H9 (cell line): Measurements from ENCODE around the gene B3GALNT2. TPM values are rescaled to one million over a fixed set of nuclear protein-coding genes. Genes with fewer than 3 reads are reported as not detected.

Experiments
- DNase-seq: peaks from one replicate; pipeline ENCODE4 v3.0.0-alpha.2; 2017
- H2AFZ ChIP-seq: one replicate; pipeline ENCODE4 v1.6.1; 2013; ENCODE audit warnings: mild to moderate bottlenecking, low read length, control low read depth, moderate library complexity
- H2AK5ac ChIP-seq: 2 replicates; pipeline ENCODE4 v1.6.1; 2013; ENCODE audit warnings: low read length, control low read depth, mixed read lengths; ENCODE audit not compliant: insufficient read length
- H2BK120ac ChIP-seq: one replicate; pipeline ENCODE4 v1.6.1; 2013; ENCODE audit warnings: low read depth, mild to moderate bottlenecking, low read length, control low read depth, inconsistent platforms; ENCODE audit not compliant: poor library complexity, severe bottlenecking
- H2BK12ac ChIP-seq: 2 replicates; pipeline ENCODE4 v1.6.1; 2013; ENCODE audit warnings: low read length, control low read depth, mixed read lengths, low read depth; ENCODE audit not compliant: insufficient read length
- H2BK15ac ChIP-seq: 2 replicates; pipeline ENCODE4 v1.6.1; 2013; ENCODE audit warnings: low read depth, low read length, control low read depth
- H2BK20ac ChIP-seq: one replicate; pipeline ENCODE4 v1.6.1; 2013; ENCODE audit warnings: low read depth, mild to moderate bottlenecking, low read length, control low read depth, inconsistent platforms; ENCODE audit not compliant: poor library complexity, severe bottlenecking
- H2BK5ac ChIP-seq: 2 replicates; pipeline ENCODE4 v1.6.1; 2013; ENCODE audit warnings: low read length, control low read depth, mixed read lengths; ENCODE audit not compliant: insufficient read length
- H3K14ac ChIP-seq: 2 replicates; pipeline ENCODE4 v1.6.1; 2013; ENCODE audit warnings: low read length, control low read depth; ENCODE audit not compliant: insufficient read depth
- H3K18ac ChIP-seq: 2 replicates; pipeline ENCODE4 v1.6.1; 2013; ENCODE audit warnings: low read depth, mild to moderate bottlenecking, mixed read lengths, low read length, control low read depth; ENCODE audit not compliant: insufficient read length
- H3K23ac ChIP-seq: 2 replicates; pipeline ENCODE4 v1.6.1; 2013; ENCODE audit warnings: low read length, control low read depth, mixed read lengths, low read depth; ENCODE audit not compliant: insufficient read length
- H3K23me2 ChIP-seq: 2 replicates; pipeline ENCODE4 v1.6.1; 2013; ENCODE audit warnings: low read depth, mild to moderate bottlenecking, mixed read lengths, low read length, control low read depth; ENCODE audit not compliant: insufficient read length, poor library complexity, severe bottlenecking
- H3K27ac ChIP-seq: 2 replicates; pipeline ENCODE4 v1.5.1; 2013; ENCODE audit warnings: low read length, control low read depth, mixed read lengths, low read depth; ENCODE audit not compliant: insufficient read length
- H3K27me3 ChIP-seq: 2 replicates; pipeline ENCODE4 v1.6.1; 2013; ENCODE audit warnings: low read length, control low read depth, inconsistent platforms; ENCODE audit not compliant: insufficient read depth
- H3K4ac ChIP-seq: 2 replicates; pipeline ENCODE4 v1.6.1; 2013; ENCODE audit warnings: low read depth, mild to moderate bottlenecking, control low read depth, inconsistent platforms, low read length, moderate library complexity
- H3K4me1 ChIP-seq: 2 replicates; pipeline ENCODE4 v1.6.1; 2013; ENCODE audit warnings: low read length, control low read depth, inconsistent platforms; ENCODE audit not compliant: insufficient read depth
- H3K4me2 ChIP-seq: 2 replicates; pipeline ENCODE4 v1.6.1; 2013; ENCODE audit warnings: low read length, control low read depth, mixed read lengths; ENCODE audit not compliant: insufficient read length, insufficient read depth
- H3K56ac ChIP-seq: 2 replicates; pipeline ENCODE4 v1.6.1; 2013; ENCODE audit warnings: low read depth, mild to moderate bottlenecking, mixed read lengths, low read length, control low read depth; ENCODE audit not compliant: insufficient read length
- H3K79me1 ChIP-seq: 2 replicates; pipeline ENCODE4 v1.6.1; 2013; ENCODE audit warnings: low read depth, mild to moderate bottlenecking, moderate library complexity, low read length, control low read depth, inconsistent platforms; ENCODE audit not compliant: insufficient read depth, poor library complexity, severe bottlenecking
- H3K79me2 ChIP-seq: 2 replicates; pipeline ENCODE4 v1.6.1; 2013; ENCODE audit warnings: low read length, control low read depth, inconsistent platforms; ENCODE audit not compliant: insufficient read depth
- H3K9ac ChIP-seq: 2 replicates; pipeline ENCODE4 v1.6.1; 2013; ENCODE audit warnings: low read length, control low read depth, mixed read lengths; ENCODE audit not compliant: insufficient read length; ENCODE audit errors: extremely low read depth
- H3K9me3 ChIP-seq: one replicate; pipeline ENCODE4 v1.6.1; 2013; ENCODE audit warnings: low read depth, low read length, inconsistent platforms; ENCODE audit not compliant: control insufficient read depth
- H3T11ph ChIP-seq: one replicate; pipeline ENCODE4 v1.6.1; 2013; ENCODE audit warnings: mild to moderate bottlenecking, low read length, control low read depth, inconsistent platforms
- H4K20me1 ChIP-seq: one replicate; pipeline ENCODE4 v1.6.1; 2013; ENCODE audit not compliant: control insufficient read depth, insufficient read length, insufficient read depth
- H4K5ac ChIP-seq: 2 replicates; pipeline ENCODE4 v1.6.1; 2013; ENCODE audit warnings: low read depth, mild to moderate bottlenecking, mixed read lengths, low read length, control low read depth; ENCODE audit not compliant: insufficient read length
- H4K8ac ChIP-seq: replicated peaks from 2 replicates; pipeline ENCODE4 v1.6.1; 2013; ENCODE audit warnings: low read length, control low read depth, mixed read lengths, low read depth; ENCODE audit not compliant: insufficient read length
- H4K91ac ChIP-seq: 2 replicates; pipeline ENCODE4 v1.6.1; 2013; ENCODE audit warnings: low read depth, mild to moderate bottlenecking, moderate library complexity, mixed read lengths, low read length, control low read depth; ENCODE audit not compliant: insufficient read length
- H3K27ac Mint-ChIP-seq, 3 experiments: 2 replicates in 2 of 3; 3 replicates in 1 of 3; pipeline ENCODE4 v1.8.0; 2020 to 2021; ENCODE audit warnings: mixed read lengths in 3 of 3, mild to moderate bottlenecking in 1 of 3, moderate library complexity in 1 of 3
- H3K27me3 Mint-ChIP-seq: 2 replicates; pipeline ENCODE4 v1.8.0; 2021; ENCODE audit warnings: low read depth, mild to moderate bottlenecking, moderate library complexity, mixed read lengths
- H3K36me3 Mint-ChIP-seq, 3 experiments: 2 replicates in 2 of 3; 3 replicates in 1 of 3; pipeline ENCODE4 v1.8.0; 2020 to 2021; ENCODE audit warnings: low read depth in 3 of 3, mixed read lengths in 3 of 3; ENCODE audit not compliant: insufficient read depth in 1 of 3
- H3K4me1 Mint-ChIP-seq, 2 experiments: 2 replicates each; pipeline ENCODE4 v1.8.0; 2020; ENCODE audit warnings: mixed read lengths in 2 of 2
- H3K4me3 Mint-ChIP-seq, 2 experiments: 2 replicates in 1 of 2; 3 replicates in 1 of 2; pipeline ENCODE4 v1.8.0; 2020 to 2021; ENCODE audit warnings: mild to moderate bottlenecking in 2 of 2, mixed read lengths in 2 of 2, moderate library complexity in 1 of 2
- H3K9me3 Mint-ChIP-seq, 2 experiments: 2 replicates in 1 of 2; 3 replicates in 1 of 2; pipeline ENCODE4 v1.8.0; 2020; ENCODE audit warnings: mild to moderate bottlenecking in 2 of 2, mixed read lengths in 2 of 2, moderate library complexity in 1 of 2
- CTCF ChIP-seq: fragments of 200-600 bp; sonication (generic); conservative IDR thresholded peaks from 3 replicates; pipeline ENCODE4 v1.8.0; 2021; ENCODE audit warnings: antibody characterized with exemption, mild to moderate bottlenecking
- WGBS: extraction: QIAGEN DNeasy Blood & Tissue Kit; methylation state at CpG from one replicate; pipeline ENCODE4 v1.1.7; 2013; ENCODE audit warnings: missing lambda C conversion rate, low lambda C conversion rate, mixed read lengths; ENCODE audit not compliant: insufficient read length; ENCODE audit errors: extremely low coverage; 5-methylcytosine and 5-hydroxymethylcytosine counted together
- total RNA-seq: library from RNA; stranded (reverse); gene quantifications from 2 replicates; pipeline ENCODE4 v1.2.1, GENCODE V29; 2021

Gene B3GALNT2
- total RNA-seq, 1 experiment from 2014 or later = 27.8 TPM

DNA sequence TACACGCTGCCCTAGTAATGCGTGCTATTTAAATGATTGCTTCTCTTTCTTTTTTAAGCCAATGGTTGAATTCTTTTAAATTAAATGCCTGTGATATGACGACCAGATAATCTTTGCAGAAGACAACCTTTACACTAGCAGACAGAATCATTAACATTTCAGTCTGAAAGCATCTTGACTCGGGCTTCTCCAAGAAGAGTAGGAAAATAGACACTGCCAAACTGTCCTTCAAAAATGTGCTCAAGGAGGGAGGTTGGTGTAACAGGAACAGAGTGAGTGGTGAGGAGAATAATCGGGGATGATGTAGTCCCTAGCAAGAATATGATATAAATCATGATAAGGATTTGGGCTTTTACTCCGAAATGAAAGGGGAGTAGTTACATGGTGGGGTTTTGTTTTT lies 6.6 kb upstream of the B3GALNT2 start:
- Mint-ChIP-seq H3K4me3 (no peak overlapping the region), H3K9me3 (no peaks in the 10 kb centered on the region), H3K27me3 (no peaks in the 10 kb centered on the region), H3K36me3 (no peaks in the 10 kb centered on the region), H3K4me1 (no peaks in the 10 kb centered on the region), H3K27ac (no peak overlapping the region)
- H2BK5ac ChIP-seq = no peak overlapping the region
- no peak overlapping the region for H2BK120ac ChIP-seq
- H3K9ac ChIP-seq = no peak overlapping the region
- H3K14ac ChIP-seq = no peak overlapping the region
- TF ChIP-seq CTCF = no peak
- no peaks in the 10 kb centered on the region for H3K79me1 ChIP-seq
- H3K27me3 ChIP-seq = no peaks in the 10 kb centered on the region
- no peak overlapping the region for H3T11ph ChIP-seq
- H3K4me2 ChIP-seq = no peak overlapping the region
- no peak overlapping the region for H2AFZ ChIP-seq
- no peak overlapping the region for H3K18ac ChIP-seq
- H2BK15ac ChIP-seq = no peak overlapping the region
- H2BK12ac ChIP-seq = no peak overlapping the region
- H3K27ac ChIP-seq = no peak overlapping the region
- no peaks in the 10 kb centered on the region for H3K4me1 ChIP-seq
- no peak overlapping the region for H4K91ac ChIP-seq
- H4K20me1 ChIP-seq = no peaks in the 10 kb centered on the region
- H4K8ac ChIP-seq = no peak overlapping the region
- H2AK5ac ChIP-seq = no peak overlapping the region
- DNase-seq = no peak
- H3K79me2 ChIP-seq = no peaks in the 10 kb centered on the region
- H3K9me3 ChIP-seq = no peaks in the 10 kb centered on the region
- H3K23ac ChIP-seq = no peak overlapping the region
- no peak overlapping the region for H2BK20ac ChIP-seq
- H3K56ac ChIP-seq = no peak overlapping the region
- no peak overlapping the region for H3K4ac ChIP-seq
- H4K5ac ChIP-seq = no peak overlapping the region
- H3K23me2 ChIP-seq = no peaks in the 10 kb centered on the region
- WGBS = no CpG with 5 or more reads among the region's 6 CpGs
